ENCODE results near the gene RIMKLB.
"Not testable (repeated sequence)": the region's sequence is repeated elsewhere in the genome, so short reads cannot be mapped to it uniquely, and the experiment has no call there.

Gene RIMKLB

GRCh38 chr12:8692573-8692972 lies 5.2 kb upstream of the RIMKLB start:
- DNase-seq (ENCODE audit: low read depth): no peak

GRCh38 chr12:8695116-8695515 lies 2.7 kb upstream of the RIMKLB start:
- DNase-seq (ENCODE audit: low read depth): no peak

- no peak for DNase-seq (ENCODE audit: low read depth)
Observed at GRCh38 chr12:8696442-8697090, 1.2 kb upstream of the RIMKLB start.

- peak; percentile 10 for DNase-seq (ENCODE audit: low read depth)
Observed at GRCh38 chr12:8697120-8697475, 693 bp upstream of the RIMKLB start.

- peak; percentile 24 for DNase-seq (ENCODE audit: low read depth)
Observed at GRCh38 chr12:8698132-8698851, 501 bp downstream of the RIMKLB start.

DNA sequence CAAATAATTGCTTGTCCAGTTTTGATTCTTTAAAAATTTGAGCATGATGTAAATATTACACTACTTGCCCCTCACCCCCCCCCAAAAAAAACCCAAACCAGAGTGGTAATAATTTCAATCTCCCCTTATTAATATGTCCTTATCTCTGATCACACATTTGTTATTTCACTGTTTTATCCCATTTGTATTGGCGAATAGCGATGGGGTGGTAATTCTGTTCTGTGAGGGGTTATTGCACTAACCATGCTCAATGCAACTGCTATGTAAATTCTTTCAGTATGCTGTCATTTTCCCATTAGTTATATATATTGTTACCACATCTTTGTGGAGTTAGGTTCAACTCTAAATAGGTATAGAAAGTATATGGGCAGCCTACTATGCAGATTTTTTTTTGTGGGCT lies 1.1 kb downstream of the RIMKLB start:
- DNase-seq (ENCODE audit: low read depth): no peak

DNA sequence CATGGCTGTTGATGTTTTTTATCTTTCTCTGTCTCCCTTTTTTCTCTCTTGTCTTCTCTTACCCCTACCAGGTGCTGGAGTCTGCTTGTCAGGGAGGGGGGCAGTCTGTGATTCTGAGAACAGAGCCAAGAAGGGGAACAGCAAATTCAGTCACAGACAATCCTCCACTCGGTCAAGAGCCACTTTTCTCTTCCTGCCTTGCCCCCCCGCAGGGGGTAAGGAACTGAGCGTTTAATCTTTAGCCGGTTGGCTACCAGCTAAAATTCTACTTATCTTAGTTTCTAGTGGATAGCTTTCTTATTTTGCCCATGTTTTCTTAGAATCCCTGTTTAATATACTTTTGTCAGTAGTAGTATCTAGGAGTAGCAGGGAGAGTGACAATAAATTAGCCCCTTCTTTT lies 1.9 kb downstream of the RIMKLB start:
- DNase-seq (ENCODE audit: low read depth): no peak

GRCh38 chr12:8701046-8701660 lies 3.4 kb downstream of the RIMKLB start:
- no peak for DNase-seq (ENCODE audit: low read depth)

GRCh38 chr12:8702159-8702558 lies 4.4 kb downstream of the RIMKLB start:
- DNase-seq (ENCODE audit: low read depth): no peak

GRCh38 chr12:8709124-8709830 lies 11.5 kb downstream of the RIMKLB start:
- DNase-seq (ENCODE audit: low read depth): no peak

- DNase-seq (ENCODE audit: low read depth): no peak
Observed at GRCh38 chr12:8712572-8712971, 14.8 kb downstream of the RIMKLB start.

DNA sequence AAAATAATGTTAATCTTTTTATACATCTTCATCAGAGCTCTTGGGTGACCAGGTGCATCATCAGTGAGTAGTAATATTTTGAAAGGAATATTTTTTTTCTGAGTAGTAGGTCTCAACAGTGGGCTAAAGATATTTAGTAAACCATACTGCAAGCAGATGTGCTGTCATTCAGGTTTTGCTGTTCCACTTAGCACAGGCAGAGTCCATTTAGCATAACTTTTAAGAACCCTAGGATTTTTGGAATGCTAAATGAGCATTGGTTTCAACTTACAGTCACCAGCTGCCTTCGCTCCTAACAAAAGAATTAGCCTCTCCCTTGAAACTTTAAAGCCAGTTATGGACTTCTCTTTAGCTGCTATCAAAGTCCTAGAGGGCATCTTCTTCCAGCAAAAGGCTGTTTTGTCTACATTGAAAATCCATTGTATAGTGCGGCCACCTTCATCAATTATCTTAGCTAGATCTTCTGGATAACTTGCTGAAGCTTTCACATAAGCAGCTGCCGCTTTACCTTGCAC lies 24.6 kb downstream of the RIMKLB start:
- DNase-seq (ENCODE audit: low read depth): no peak

DNA sequence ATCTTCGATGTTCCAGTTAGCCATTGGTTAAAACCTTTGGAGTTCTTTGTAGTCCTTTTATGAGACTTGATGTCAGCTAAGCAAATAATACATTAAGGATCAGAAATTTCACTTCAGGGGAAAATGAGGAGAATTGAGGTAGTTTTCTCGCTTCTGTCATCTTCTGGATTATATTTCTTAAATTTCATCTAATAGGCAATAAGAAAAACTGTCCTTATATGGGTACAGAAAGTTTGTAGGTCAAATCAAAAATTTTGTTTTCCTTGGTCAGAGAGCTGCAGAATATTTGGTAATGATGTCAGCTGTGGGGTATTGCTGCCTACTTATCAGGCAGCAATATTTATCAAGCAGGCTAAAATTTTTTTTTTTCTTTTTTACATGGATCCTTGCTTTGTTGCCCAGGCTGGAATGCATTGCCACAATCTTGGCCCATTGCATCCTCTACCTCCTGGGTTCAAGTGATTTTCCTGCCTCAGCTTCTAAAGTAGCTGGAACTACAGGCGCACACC lies 37.1 kb downstream of the RIMKLB start:
- DNase-seq (ENCODE audit: low read depth): no peak

- DNase-seq (ENCODE audit: low read depth): no peak
Observed at GRCh38 chr12:8742501-8742900, 44.7 kb downstream of the RIMKLB start.

DNA sequence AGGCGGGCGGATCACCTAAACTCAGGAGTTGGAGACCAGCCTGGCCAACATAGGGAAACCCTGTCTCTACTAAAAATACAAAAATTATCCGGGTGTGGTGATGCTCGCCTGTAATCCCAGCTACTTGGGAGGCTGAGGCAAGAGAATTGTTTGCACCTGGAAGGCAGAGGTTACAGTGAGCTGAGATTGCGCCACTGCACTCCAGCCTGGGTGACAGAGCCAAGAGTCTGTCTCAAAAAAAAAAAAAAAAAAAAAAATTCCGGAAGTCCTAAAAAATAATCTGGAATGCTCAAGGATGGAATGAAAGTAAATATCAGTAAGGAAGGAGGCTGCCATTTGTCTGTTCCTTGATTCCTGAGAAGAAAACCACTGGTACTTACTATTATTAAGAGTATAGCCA lies 45.3 kb downstream of the RIMKLB start:
- not testable (repeated sequence) for DNase-seq (ENCODE audit: low read depth)

DNA sequence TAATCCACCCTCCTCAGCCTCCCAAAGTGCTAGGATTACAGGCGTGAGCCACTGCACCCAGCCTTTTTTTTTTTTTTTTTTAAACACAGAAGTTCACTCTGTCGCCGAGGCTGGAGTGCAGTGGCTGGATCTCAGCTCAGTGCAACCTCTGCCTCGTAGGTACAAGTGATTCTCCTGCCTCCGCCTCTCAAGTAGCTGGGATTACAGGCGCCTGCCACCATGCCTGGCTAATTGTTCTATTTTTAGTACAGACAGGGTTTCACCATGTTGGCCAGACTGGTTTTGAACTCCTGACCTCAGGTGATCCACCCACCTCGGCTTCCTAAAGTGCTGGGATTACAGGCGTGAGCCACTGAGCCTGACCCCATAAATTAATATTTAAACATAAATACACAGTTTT lies 47.8 kb downstream of the RIMKLB start:
- not testable (repeated sequence) for DNase-seq (ENCODE audit: low read depth)

DNA sequence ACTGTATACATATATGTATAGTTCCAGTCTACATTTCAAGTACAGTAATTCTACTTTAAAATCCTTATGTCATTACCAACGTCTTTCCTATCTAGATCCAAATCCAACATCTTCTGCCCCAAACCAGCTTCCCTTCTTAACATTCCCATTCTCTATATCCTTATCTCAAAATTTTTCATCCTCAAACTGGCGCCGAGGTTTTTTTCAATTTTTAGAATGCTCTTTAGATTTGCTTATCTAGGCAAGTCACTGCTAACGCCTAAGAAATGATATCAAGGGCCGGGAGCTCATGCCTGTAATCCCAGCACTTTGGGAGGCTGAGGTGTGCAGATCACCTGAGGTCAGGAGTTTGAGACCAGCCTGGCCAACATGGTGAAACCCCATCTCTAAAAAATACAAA lies 48.3 kb downstream of the RIMKLB start:
- no peak for DNase-seq (ENCODE audit: low read depth)

GRCh38 chr12:8760076-8760475 lies 62.3 kb downstream of the RIMKLB start:
- DNase-seq (ENCODE audit: low read depth): not testable (repeated sequence)

GRCh38 chr12:8762701-8763100 lies 64.9 kb downstream of the RIMKLB start:
- DNase-seq (ENCODE audit: low read depth): not testable (repeated sequence)

- DNase-seq (ENCODE audit: low read depth): not testable (repeated sequence)
Observed at GRCh38 chr12:8766121-8766520, 68.3 kb downstream of the RIMKLB start.

- no peak for DNase-seq (ENCODE audit: low read depth)
Observed at GRCh38 chr12:8770499-8770898, 72.7 kb downstream of the RIMKLB start.

GRCh38 chr12:8771072-8771471 lies 73.3 kb downstream of the RIMKLB start:
- DNase-seq (ENCODE audit: low read depth): no peak
